Bone marrow (tissue), 2 donors: ENCODE results near the gene CDKN2AIP.

Source experiments
- DNase-seq, 2 donors: peaks; one replicate each; lab custom pipeline; 2025; lab: John Stamatoyannopoulos, UW

CDKN2AIP gene

GRCh38 chr4:183495184-183495583, 50.7 kb downstream of the CDKN2AIP start:
- DNase-seq, result no peak
